ENCODE results near the gene CLK1. TPM values are rescaled to one million over a fixed set of nuclear protein-coding genes. Genes with fewer than 3 reads are reported as not detected.
"Not testable (repeated sequence)": the region's sequence is repeated elsewhere in the genome, so short reads cannot be mapped to it uniquely, and the experiment has no call there.

Gene CLK1
- 105 TPM for total RNA-seq
- long read RNA-seq, transcript CLK1-201 (13 exons, 1,888 nt): major isoform, 76 of 108 reads
- long read RNA-seq, transcript CLK1-204 (12 exons, 1,682 nt): minor isoform, 16 of 108 reads
- long read RNA-seq, partial matches to known transcripts: 5 of 108 reads
- long read RNA-seq, other reads (novel, unspliced or antisense): 8 of 108 reads

GRCh38 chr2:200864176-200865034, at the start of gene CLK1:
CLK1 (minus strand) TSS chr2:200864658; CDS start chr2:200861862, 2,796 bp downstream.
- DNase-seq (ENCODE audit: low spot score): peak; percentile 99

DNA sequence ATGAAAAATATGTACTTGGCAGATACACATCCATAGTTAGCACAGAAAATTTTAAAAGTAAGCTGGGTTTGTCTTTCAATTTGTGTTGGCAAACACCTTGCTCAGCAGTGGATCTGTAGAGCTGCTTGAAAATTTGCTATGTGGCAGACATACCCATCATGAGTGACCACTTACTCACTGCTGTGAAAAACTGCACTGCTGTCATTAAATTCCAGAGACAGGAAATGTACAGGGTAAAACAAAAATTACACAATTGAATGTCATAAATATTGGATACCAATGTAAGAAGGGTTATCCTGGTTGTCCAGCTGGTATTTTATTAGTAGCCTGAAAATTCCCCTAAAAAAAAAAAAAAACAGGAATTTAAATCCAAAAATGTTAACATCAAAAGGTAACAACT, 49.2 kb upstream of the CLK1 start:
- no peak for DNase-seq (ENCODE audit: low spot score)

DNA sequence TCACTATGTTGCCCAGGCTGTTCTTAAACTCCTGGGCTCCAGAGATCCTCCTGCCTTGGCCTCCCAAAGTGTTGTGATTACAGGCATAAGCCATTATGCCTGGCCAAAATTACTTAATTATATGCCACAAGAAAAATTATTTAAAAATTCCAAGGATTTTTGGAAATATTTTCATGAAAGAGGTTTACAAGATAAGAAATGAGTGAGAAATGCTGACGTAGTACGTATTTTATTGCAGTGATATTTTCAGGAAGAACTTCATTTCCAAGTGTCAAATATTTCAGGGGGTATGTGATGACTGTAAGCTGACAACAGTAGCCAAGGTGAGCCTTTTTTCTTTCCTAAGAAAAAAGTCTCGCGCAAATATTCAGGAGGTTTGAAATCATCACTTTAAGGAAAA, 45.5 kb upstream of the CLK1 start:
- no peak for DNase-seq (ENCODE audit: low spot score)

DNA sequence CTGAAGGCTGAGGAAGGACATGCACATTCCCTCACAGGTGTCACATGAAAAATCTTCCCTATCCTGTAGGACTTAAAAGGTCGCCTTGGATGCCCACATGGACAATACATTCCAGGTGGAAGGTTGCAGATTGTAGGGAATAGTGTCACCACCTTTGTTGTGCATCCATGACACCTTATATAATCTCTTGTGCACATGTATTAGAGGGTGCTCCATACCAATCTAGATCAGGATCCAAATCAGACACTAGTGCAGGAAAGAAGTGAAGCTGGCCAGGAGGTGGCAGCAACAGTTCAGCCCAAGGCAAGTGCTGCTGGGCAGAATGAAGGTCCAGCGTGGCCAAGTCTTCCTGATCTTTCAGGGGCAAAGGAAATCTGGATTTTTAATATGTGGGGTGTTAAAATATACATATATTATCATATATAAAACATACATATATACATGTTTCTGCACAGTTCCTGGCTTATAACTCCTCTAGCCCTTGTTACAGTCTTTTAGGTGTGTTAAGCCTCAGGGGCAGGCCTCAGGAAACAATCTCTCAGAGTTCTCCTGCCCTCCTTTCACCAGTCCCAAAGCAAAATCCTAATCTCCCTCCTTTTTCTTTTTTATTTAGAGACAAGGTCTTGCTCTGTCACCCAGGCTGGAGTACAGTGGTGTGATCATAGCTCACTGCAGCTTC, 41.3 kb upstream of the CLK1 start:
- no peak for DNase-seq (ENCODE audit: low spot score)

DNA sequence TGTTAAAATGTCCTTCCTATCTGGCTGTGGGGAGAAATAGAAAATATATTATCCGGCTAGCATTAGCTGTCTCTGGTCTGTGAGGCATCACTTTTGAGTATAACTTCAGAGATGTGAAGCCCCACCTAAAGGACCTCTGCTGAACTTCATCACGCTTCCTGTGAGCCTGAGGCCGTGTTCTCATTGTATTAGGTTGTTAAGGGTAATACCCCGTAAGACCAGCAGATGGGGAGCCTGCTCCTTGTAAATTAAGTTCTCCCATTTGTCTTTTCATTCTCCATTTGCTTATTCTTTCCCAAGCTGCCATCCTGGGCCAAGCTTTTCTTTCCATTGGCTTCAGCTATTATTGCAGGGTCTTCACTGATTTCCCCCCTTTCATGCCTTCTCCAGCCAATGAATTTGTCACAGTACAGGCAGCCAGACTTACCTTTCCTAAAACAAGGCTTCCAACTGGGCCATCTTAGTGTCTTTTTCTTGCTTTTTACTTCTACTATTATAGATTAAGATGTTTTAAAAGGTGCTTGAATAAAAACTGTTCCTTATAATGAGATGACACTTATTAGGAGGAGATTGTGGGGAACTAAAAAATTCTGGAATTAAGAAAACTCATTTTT, 37.1 kb upstream of the CLK1 start:
- DNase-seq (ENCODE audit: low spot score): no peak

DNA sequence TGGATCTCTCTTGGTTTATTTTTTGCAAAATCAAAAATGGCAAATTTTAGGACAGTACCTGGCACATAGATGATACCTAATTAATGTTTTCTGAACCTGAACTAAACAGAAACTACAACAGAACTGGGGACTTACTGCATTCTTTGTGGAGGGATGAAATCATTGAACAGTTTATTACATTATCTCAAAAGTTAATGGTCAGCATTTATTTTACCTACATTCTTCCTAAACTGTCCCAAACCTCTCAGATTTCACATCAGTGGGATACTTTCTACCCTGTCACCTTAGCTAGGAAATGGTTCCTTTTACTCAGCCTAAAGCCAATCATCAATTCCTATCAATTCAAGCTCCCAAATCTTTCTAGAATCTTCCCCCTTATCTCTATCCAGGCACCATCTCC, 35.0 kb upstream of the CLK1 start:
- DNase-seq (ENCODE audit: low spot score): no peak

DNA sequence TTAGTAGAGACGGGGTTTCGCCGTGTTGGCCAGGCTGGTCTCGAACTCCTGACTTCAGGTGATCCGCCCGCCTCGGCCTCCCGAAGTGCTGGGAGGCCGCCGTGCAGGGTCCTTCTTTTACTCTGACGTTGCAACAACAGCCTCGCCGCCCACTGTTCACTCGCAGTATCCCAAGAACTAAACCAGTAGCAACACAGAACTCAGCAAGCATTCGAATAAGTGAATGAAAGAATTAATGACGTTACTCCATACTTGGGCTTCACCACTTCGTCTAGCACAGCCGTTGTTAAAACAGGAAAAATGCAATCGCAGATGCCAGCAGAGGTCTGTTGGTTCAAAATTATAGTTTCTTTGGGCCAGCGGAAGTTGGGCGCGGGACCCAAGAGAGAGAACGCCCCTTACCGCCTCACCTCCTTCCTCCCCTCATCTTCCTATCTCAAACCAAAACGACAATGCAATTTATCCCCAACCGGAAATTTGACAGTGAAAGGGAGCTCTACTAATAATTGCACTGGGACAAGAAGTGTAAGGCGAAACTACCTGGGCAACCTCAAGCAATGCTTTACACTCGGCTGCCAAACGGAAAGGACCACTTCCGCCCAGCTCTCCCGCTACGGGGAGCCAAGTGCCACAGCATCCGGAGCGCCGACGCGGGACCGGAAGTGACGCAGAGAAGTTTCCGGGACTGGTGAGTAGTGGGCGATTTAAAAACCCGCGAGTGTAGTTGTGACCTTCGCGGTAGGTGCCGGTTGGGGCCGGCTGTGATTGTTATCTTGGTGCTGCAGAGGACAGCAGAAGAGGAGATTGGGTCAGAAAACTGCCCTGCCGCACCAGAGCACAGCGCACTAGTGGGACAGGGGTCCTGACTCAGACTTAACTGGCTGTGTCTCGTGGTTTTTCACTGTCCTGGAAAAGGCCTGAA, 24.5 kb upstream of the CLK1 start, which contains the start of the genes NIF3L1 and PPIL3:
NIF3L1 (plus strand) TSS at position 668 of the 922 bp plus-strand sequence. CDS start 2,573 bp downstream, outside the sequence.
PPIL3 (minus strand) TSS at position 374 of the 922 bp plus-strand sequence. CDS start 1,462 bp downstream, outside the sequence.
- DNase-seq (ENCODE audit: low spot score): peak; percentile 98

GRCh38 chr2:200881715-200882249, 17.3 kb upstream of the CLK1 start:
- not testable (repeated sequence) for DNase-seq (ENCODE audit: low spot score)

DNA sequence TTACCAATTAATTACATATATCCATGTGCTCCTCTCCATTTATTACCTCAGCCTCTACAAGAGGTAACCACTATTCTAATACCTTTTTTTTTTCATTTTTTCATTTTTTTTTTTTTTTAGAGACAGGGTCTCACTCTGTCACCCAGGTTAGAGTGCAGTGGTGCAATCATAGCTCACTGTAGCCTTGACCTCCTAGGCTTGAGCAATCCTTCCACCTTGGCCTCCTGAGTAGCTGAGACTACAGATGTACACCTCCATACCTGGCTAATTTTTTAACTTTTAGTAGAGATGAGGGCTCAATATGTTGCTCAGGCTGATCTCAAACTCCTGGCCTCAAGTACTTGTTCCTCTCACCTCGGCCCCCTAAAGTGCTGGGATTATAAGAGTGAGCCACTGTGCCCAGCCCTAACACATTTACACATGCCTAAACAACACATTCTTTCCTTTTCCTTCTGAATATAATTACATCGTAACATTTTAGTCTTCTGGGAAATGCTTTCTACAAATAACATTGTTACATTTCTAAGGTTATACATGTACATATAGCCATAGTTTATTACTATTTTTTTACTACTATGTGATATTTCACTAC, 13.9 kb upstream of the CLK1 start:
- no peak for DNase-seq (ENCODE audit: low spot score)

DNA sequence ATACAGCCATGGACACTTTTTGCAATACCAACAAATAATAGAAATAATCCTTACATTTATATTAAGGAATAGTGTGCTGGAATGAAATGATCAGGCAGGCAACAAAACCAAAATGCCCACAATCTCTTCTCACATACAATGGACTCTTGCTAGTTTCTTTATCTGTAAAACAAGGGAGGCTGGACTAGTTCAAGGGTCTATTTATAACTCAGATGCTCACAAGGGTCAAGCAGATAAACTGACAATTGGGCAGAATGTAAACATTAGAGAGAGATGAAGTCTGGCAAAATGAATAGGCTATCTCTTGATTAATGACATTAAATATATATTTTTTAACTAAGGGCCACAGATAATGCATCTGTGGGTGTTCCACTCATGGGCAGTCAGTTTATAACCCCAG, 13.0 kb upstream of the CLK1 start:
- DNase-seq (ENCODE audit: low spot score): no peak

GRCh38 chr2:200873560-200873959, 9.1 kb upstream of the CLK1 start:
- DNase-seq (ENCODE audit: low spot score): no peak

GRCh38 chr2:200871151-200871550, 6.7 kb upstream of the CLK1 start:
- DNase-seq (ENCODE audit: low spot score): no peak

GRCh38 chr2:200869014-200869413, 4.6 kb upstream of the CLK1 start:
- DNase-seq (ENCODE audit: low spot score): no peak

- no peak for DNase-seq (ENCODE audit: low spot score)
These were observed 679 bp downstream of the CLK1 start for GRCh38 chr2:200863782-200864175.

DNA sequence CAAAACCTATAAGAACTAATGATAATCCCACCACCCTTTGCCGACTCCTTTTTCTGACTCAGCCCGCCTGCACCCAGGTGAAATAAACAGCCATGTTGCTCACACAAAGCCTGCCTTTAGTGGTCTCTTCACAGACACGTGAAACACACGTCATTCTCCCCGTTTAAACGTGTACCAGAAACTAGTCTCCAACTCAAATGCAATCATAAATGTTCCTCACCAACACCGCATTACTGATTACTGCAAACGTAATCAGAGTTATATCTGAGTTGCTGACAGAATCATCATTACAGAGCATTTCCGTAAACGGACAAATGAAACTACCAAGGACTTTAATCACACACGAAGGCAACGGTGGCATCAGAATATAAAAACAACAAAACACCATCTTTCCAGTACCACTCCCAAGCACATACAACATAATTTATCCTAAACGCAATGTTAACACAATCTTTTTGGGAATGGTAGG, 1.9 kb downstream of the CLK1 start:
- no peak for DNase-seq (ENCODE audit: low spot score)

DNA sequence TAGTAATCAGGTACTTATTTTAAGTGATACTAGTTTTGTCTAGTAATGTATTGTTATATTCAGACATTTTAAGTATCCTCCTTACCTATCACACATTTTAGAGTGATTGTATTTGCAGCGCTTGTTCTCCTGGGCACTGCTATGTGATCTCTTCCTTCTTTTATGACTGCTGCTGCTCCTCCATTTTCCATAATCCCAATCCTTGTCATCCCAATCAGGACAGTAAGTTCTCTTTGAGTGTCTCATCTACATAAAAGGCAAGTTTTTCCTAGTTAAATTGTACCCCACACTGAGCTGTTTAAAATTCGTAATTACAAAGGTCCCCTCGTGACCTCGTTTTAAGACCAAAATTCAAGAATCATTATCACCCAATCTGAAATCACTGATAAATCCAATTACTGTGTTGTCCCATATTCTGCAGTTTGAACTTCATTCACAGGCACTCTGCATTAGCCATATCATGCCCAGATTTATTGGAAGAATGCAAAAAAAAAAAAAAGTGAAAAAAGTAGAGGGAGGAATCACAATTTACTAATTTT, 2.8 kb downstream of the CLK1 start:
- DNase-seq (ENCODE audit: low spot score): no peak

DNA sequence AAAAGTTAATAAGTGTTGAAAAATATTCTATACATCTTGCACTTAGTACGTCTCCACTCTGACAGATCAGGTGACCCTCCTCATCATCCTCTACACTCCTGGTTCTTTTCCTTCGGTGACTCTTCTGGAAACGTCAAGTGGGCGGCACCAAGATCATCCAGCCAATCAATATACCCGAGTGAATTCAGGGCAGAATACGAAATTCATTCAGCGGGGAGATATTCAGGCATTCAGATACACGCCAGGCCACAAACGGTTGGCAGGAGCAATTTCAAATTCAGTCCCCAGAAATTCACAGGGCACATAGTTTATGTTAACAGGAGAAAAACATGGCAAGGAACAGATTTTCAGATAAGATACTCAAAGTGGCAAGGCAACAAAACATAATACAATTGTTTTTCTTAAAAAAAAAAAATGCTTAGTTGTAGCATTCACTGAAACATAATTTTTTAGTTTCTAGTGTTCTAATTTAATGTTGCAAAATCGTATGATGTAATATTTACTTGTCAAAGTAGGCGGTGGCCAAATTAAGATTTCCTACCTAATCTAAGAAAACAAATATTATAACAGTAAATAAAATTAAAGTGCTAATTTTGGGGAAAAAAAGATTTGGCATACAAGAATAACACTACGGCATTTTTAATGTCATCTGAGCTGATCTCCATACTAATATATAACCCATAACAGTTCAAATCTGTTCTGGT, 4.2 kb downstream of the CLK1 start:
- no peak for DNase-seq (ENCODE audit: low spot score)

DNA sequence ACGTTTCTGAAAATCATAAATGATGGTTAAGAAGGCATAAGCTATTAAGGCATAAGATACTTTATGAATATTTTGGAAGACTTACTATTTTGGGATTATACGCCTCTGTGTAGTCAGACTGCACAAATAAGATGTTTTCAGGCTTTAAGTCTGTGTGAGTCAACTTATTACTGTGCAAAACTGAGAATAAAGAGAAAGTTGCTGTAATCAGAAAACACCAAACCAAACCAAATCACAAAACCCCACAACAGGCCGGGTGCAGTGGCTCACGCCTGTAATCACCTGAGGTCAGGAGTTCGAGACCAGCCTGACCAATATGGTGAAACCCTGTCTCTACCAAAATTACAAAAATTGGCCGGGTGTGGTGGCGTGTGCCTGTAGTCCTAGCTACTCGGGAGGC, 7.7 kb downstream of the CLK1 start:
- no peak for DNase-seq (ENCODE audit: low spot score)

GRCh38 chr2:200852605-200853004, 11.9 kb downstream of the CLK1 start:
- DNase-seq (ENCODE audit: low spot score): no peak
